Body of pancreas (tissue), 4 donors: ENCODE data around the gene PDZRN3.

Experiments
- POLR2A ChIP-seq, 3 donors: fragments of 450-650 bp; IDR thresholded peaks; one replicate each; pipeline ENCODE4 v1.6.1; 2016; ENCODE audit warnings: antibody characterized with exemption in 3 of 3, mild to moderate bottlenecking in 2 of 3
- TF ChIP-seq, protein P1 (sequence below), 7 experiments: fragments of 450-650 bp in 4 of 7; fragments of 200-600 bp in 3 of 7; sonication (generic) in 3 of 7; IDR thresholded peaks; one replicate each; pipeline ENCODE4 v1.5.1; 2016 to 2019; ENCODE audit warnings: antibody characterized with exemption in 7 of 7

DNA sequence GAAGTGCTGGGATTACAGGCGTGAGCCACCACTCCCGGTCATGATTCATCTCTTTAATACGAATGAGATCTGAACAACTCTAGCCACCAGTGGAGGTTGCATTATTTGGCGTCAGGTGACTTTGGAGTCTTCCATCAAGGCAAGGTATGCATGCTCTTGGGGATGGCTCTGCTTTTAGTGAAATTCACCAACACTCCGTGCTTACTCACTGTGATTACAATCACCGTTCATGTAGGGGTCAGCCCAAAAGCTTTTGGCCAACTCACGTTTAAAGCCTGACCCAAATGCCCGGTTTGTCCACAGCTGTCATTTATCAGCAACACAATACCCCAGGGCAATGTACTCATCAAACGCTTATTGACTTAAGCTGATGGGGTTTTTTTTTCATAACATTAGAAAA lies 155.4 kb downstream of the PDZRN3 start:
- no peak for TF ChIP-seq POLR2A (IDR thresholded peaks at IDR 0.05)
- TF ChIP-seq, protein P1, sequence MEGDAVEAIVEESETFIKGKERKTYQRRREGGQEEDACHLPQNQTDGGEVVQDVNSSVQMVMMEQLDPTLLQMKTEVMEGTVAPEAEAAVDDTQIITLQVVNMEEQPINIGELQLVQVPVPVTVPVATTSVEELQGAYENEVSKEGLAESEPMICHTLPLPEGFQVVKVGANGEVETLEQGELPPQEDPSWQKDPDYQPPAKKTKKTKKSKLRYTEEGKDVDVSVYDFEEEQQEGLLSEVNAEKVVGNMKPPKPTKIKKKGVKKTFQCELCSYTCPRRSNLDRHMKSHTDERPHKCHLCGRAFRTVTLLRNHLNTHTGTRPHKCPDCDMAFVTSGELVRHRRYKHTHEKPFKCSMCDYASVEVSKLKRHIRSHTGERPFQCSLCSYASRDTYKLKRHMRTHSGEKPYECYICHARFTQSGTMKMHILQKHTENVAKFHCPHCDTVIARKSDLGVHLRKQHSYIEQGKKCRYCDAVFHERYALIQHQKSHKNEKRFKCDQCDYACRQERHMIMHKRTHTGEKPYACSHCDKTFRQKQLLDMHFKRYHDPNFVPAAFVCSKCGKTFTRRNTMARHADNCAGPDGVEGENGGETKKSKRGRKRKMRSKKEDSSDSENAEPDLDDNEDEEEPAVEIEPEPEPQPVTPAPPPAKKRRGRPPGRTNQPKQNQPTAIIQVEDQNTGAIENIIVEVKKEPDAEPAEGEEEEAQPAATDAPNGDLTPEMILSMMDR (IDR thresholded peaks at IDR 0.05), result no peak
